ENCODE results near the gene NXPE4. TPM values are rescaled to one million over a fixed set of nuclear protein-coding genes. Genes with fewer than 3 reads are reported as not detected.
"Not testable (repeated sequence)": the region's sequence is repeated elsewhere in the genome, so short reads cannot be mapped to it uniquely, and the experiment has no call there.

The NXPE4 gene
- total RNA-seq, 1 donor from 2014 or later, result not detected

DNA sequence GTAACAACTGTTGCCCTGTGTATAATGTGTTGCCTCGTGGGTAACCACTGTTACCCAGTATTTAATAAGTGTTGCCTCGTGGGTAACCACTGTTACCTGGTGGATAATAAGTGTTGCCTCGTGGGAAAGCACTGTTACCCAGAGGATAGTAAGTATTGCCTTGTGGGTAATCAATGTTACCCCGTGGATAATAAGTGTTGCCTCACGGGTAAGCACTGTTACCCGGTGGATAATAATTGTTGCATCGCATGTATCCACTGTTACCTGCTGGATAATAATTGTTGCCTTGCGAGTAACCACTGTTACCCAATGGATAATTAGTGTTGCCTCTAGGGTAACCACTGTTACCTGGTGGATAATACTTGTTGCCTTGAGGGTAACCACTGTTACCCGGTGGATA lies 17.1 kb upstream of the NXPE4 start:
- no peak for DNase-seq
- Histone ChIP-seq H3K27ac (replicated peaks) (no peak overlapping the region), H3K27me3 (ENCODE audit: low read depth) (no peaks in the 10 kb centered on the region), H3K36me3 (no peaks in the 10 kb centered on the region), H3K4me1 (no peaks in the 10 kb centered on the region), H3K9me3 (replicated peaks) (peaks cover 10% of the 10 kb centered on the region), H3K4me3 (no peak overlapping the region)
- intact Hi-C loops (cut with micrococcal nuclease), result no loop called here
- TF ChIP-seq, protein P1, sequence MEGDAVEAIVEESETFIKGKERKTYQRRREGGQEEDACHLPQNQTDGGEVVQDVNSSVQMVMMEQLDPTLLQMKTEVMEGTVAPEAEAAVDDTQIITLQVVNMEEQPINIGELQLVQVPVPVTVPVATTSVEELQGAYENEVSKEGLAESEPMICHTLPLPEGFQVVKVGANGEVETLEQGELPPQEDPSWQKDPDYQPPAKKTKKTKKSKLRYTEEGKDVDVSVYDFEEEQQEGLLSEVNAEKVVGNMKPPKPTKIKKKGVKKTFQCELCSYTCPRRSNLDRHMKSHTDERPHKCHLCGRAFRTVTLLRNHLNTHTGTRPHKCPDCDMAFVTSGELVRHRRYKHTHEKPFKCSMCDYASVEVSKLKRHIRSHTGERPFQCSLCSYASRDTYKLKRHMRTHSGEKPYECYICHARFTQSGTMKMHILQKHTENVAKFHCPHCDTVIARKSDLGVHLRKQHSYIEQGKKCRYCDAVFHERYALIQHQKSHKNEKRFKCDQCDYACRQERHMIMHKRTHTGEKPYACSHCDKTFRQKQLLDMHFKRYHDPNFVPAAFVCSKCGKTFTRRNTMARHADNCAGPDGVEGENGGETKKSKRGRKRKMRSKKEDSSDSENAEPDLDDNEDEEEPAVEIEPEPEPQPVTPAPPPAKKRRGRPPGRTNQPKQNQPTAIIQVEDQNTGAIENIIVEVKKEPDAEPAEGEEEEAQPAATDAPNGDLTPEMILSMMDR (IDR thresholded peaks at IDR 0.05; ENCODE audit: borderline replicate concordance), result no peak

DNA sequence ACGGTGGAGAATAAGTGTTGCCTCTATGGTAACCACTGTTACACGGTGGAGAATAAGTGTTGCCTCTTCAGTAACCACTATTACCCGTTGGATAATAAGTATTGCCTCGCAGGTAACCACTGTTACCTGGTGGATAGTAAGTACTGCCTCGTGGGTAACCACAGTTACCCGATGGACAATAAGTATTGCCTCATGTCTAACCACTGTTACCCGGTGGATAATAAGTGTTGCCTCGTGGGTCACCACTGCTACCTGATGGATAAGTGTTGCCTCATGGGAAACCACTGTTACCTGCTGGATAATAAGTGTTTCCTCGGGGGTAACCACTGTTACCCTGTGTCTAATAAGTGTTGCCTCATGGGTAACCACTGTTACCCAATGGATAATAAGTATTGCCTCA lies 16.6 kb upstream of the NXPE4 start:
- H3K27ac ChIP-seq (replicated peaks); H3K27me3 ChIP-seq (ENCODE audit: low read depth); DNase-seq; H3K4me3 ChIP-seq; H3K9me3 ChIP-seq (replicated peaks); intact Hi-C loops (cut with micrococcal nuclease); H3K4me1 ChIP-seq; H3K36me3 ChIP-seq: not testable (repeated sequence)

DNA sequence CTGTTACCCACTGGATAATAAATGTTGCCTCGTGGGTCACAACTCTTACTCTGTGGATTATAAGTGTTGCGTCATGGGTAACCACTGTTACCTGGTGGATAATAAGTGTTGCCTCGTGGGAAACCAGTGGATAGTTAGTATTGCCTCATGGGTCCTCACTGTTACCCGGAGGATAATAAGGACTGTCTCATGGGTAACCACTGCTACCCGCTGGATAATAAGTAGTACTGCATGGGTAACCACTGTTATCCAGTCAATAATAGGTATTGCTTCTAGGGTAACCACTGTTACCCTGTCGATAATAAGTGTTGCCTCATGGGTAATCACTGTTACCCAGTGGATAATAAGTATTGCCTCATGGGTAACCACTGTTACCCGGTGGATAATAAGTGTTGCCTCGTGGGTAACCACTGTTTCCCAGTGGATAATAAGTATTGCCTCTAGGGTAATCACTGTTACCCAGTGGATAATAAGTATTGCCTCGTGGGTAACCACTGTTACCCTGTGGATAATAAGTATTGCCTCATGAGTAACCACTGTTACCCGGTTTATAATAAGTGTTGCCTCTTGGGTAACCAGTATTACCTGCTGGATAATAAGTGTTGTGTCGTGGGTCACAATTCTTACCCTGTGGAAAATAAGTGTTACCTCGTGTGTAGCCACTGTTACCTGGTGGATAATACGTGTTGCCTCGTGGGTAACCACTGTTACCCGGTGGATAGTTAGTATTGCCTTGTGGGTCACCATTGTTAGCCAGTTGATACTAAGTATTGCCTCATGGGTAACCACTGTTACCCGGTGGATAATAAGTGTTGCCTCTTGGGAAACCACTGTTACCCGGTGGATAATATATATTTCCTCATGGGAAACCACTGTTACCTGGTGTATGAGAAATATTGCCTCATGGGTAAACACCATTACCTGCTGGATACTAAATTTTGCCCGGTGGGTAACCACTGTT lies 15.7 kb upstream of the NXPE4 start:
- intact Hi-C loops (cut with micrococcal nuclease), result no loop called here
- Histone ChIP-seq H3K36me3 (no peaks in the 10 kb centered on the region), H3K27ac (replicated peaks) (no peak overlapping the region), H3K9me3 (replicated peaks) (peaks cover 13% of the 10 kb centered on the region), H3K27me3 (ENCODE audit: low read depth) (no peaks in the 10 kb centered on the region), H3K4me3 (no peak overlapping the region), H3K4me1 (no peaks in the 10 kb centered on the region)
- TF ChIP-seq, protein P1 (IDR thresholded peaks at IDR 0.05; ENCODE audit: borderline replicate concordance), result peak; percentile 31
- DNase-seq, result no peak

DNA sequence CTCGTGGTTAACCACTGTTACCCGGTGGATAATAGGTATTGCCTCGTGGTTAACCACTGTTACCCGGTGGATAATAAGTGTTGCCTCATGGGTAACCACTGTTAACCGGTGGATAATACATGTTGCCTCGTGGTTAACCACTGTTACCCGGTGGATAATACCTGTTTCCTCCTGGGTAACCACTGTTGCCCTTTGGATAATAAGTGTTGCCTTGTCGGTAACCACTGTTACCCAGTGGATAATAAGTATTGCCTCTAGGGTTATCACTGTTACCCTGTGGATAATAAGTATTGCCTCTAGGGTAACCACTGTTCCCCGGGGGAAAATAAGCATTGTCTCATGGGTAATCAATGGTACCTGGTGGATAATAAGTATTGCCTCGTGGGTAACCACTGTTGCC lies 15.0 kb upstream of the NXPE4 start:
- DNase-seq, result no peak
- no peaks in the 10 kb centered on the region for H3K27me3 ChIP-seq (ENCODE audit: low read depth)
- H3K4me1 ChIP-seq, result no peaks in the 10 kb centered on the region
- TF ChIP-seq, protein P1 (IDR thresholded peaks at IDR 0.05; ENCODE audit: borderline replicate concordance), result no peak
- intact Hi-C loops (cut with micrococcal nuclease), result no loop called here
- H3K36me3 ChIP-seq, result no peaks in the 10 kb centered on the region
- peaks cover 19% of the 10 kb centered on the region for H3K9me3 ChIP-seq (replicated peaks)
- H3K4me3 ChIP-seq, result no peak overlapping the region
- no peak overlapping the region for H3K27ac ChIP-seq (replicated peaks)

DNA sequence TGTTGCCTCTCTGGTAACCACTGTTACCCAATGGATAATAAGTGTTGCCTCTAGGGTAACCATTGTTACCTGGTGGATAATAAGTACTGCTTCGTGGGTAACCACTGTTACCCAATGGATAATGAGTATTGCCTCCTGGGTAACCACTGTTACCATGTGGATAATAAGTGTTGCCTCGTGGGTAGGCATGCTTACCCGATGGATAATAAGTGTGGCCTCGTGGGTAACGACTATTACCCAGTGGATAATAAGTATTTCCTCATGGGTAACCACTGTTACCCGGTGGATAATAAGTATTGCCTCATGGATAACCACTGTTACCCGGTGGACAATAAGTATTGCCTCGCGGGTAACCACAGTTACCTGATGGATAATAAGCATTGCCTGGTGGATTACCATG lies 13.8 kb upstream of the NXPE4 start:
- Histone ChIP-seq H3K27me3 (ENCODE audit: low read depth) (no peaks in the 10 kb centered on the region), H3K4me1 (no peaks in the 10 kb centered on the region), H3K36me3 (no peaks in the 10 kb centered on the region), H3K4me3 (no peak overlapping the region), H3K27ac (replicated peaks) (no peak overlapping the region), H3K9me3 (replicated peaks) (peaks cover 22% of the 10 kb centered on the region)
- TF ChIP-seq, protein P1 (IDR thresholded peaks at IDR 0.05; ENCODE audit: borderline replicate concordance), result no peak
- no peak for DNase-seq
- intact Hi-C loops (cut with micrococcal nuclease), result no loop called here

DNA sequence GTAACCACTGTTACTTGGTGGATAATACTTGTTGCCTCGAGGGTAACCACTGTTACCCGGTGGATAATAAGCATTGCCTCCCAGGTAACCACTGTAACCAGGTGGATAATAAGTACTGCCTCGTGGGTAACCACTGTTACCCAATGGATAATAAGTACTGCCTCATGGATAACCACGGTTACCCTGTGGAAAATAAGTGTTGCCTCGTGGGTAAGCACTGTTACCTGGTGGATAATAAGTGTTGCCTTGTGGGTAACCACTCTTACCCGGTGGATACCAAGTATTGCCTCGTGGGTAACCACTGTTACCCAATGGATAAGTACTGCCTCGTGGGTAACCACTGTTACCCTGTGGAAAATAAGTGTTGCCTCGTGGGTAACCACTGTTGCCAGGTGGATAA lies 13.0 kb upstream of the NXPE4 start:
- H3K27me3 ChIP-seq (ENCODE audit: low read depth); H3K4me1 ChIP-seq; H3K36me3 ChIP-seq; DNase-seq; H3K27ac ChIP-seq (replicated peaks); intact Hi-C loops (cut with micrococcal nuclease); H3K4me3 ChIP-seq: not testable (repeated sequence)
- H3K9me3 ChIP-seq (replicated peaks), result peaks cover 22% of the 10 kb centered on the region
